ENCODE data around the gene TRIM69.
"Not testable (repeated sequence)": the region's sequence is repeated elsewhere in the genome, so short reads cannot be mapped to it uniquely, and the experiment has no call there.

GRCh38 chr15:44700676-44701075 lies 35.7 kb upstream of the TRIM69 start:
- TF ChIP-seq CTCF, POLR2A (IDR thresholded peaks at IDR 0.05): not testable (repeated sequence)
